Endothelial cell of umbilical vein (primary cell): Measurements from ENCODE around the gene CCR9. TPM values are rescaled to one million over a fixed set of nuclear protein-coding genes. Genes with fewer than 3 reads are reported as not detected.

ENCODE experiments used
- BruUV-seq: library from RNA; stranded (reverse); fragments of 400-500 nt; replicated peaks from 2 replicates; lab custom pipeline; 2021; lab: Mats Ljungman, UMichigan
- CTCF ChIA-PET: fragments of 300-600, 350-600 bp; sonication (Branson Sonifier 250); formaldehyde crosslinking; loops from one replicate; lab custom pipeline; 2021; ENCODE audit warnings: antibody characterized with exemption, inconsistent platforms; lab: Charles Lee
- POLR2A ChIA-PET: fragments of 300-600, 350-600 bp; sonication (Branson Sonifier 250); formaldehyde crosslinking; loops from one replicate; lab custom pipeline; 2021; ENCODE audit warnings: antibody characterized with exemption, inconsistent platforms; lab: Charles Lee
- DNase-seq: peaks from one replicate; pipeline ENCODE4 v3.0.0-alpha.2; 2011; ENCODE audit warnings: low read depth, low spot score
- FAIRE-seq: peaks from 2 replicates; lab custom pipeline; 2011; peaks lifted over from hg19 to GRCh38; lab: Jason Lieb, UNC
- H2AFZ ChIP-seq: 2 replicates; pipeline ENCODE4 v1.6.0; 2012; ENCODE audit warnings: low read depth, low read length, control low read depth, inconsistent platforms
- H3K27ac ChIP-seq: 2 replicates; pipeline ENCODE4 v1.5.1; 2011; ENCODE audit warnings: low read depth, mild to moderate bottlenecking, control low read depth, low read length, moderate library complexity; ENCODE audit not compliant: insufficient read depth
- H3K27me3 ChIP-seq, 2 experiments: 2 replicates each; pipeline versions ENCODE4 v1.6.0 to v1.6.1; 2011; ENCODE audit warnings: low read length in 2 of 2, mixed read lengths in 1 of 2; ENCODE audit not compliant: control insufficient read depth in 2 of 2, insufficient read depth in 2 of 2
- H3K36me3 ChIP-seq, 2 experiments: 2 replicates in 1 of 2; 3 replicates in 1 of 2; pipeline ENCODE4 v1.5.1; 2011; ENCODE audit warnings: low read length in 2 of 2, mild to moderate bottlenecking in 1 of 2, moderate library complexity in 1 of 2; ENCODE audit not compliant: control insufficient read depth in 2 of 2, insufficient read depth in 2 of 2; ENCODE audit errors: extremely low read depth in 1 of 2
- H3K4me1 ChIP-seq: 3 replicates; pipeline ENCODE4 v1.5.1; 2011; ENCODE audit warnings: mild to moderate bottlenecking, low read length; ENCODE audit not compliant: control insufficient read depth, insufficient read depth; ENCODE audit errors: extremely low read depth
- H3K4me2 ChIP-seq: 2 replicates; pipeline ENCODE4 v1.6.1; 2011; ENCODE audit warnings: low read length, control low read depth, mixed read lengths; ENCODE audit not compliant: insufficient read depth
- H3K4me3 ChIP-seq, 3 experiments: fragments of 200-600 bp in 1 of 3; sonication (generic), shearing (Covaris generic) in 1 of 3; replicated peaks in 1 of 3; 2 replicates each; pipeline ENCODE4 v1.5.1; 2011 to 2016; ENCODE audit warnings: control low read depth in 3 of 3, low read length in 3 of 3, mild to moderate bottlenecking in 2 of 3, inconsistent platforms in 1 of 3, low read depth in 1 of 3, moderate library complexity in 1 of 3; ENCODE audit not compliant: insufficient read depth in 1 of 3
- H3K79me2 ChIP-seq: 2 replicates; pipeline ENCODE4 v1.6.0; 2012; ENCODE audit warnings: low read length, inconsistent platforms; ENCODE audit not compliant: control insufficient read depth, insufficient read depth
- H3K9ac ChIP-seq: replicated peaks from 2 replicates; pipeline ENCODE3; 2011; ENCODE audit warnings: low read length, control low read depth; ENCODE audit not compliant: insufficient read depth; ENCODE audit errors: extremely low read depth
- H3K9me1 ChIP-seq: replicated peaks from 3 replicates; pipeline ENCODE4 v1.6.0; 2011; ENCODE audit warnings: mild to moderate bottlenecking, low read length; ENCODE audit not compliant: control insufficient read depth, insufficient read depth; ENCODE audit errors: extremely low read depth
- H3K9me3 ChIP-seq: replicated peaks from 2 replicates; pipeline ENCODE4 v1.5.1; 2012; ENCODE audit warnings: low read length, inconsistent platforms; ENCODE audit not compliant: control insufficient read depth, insufficient read depth
- H4K20me1 ChIP-seq: replicated peaks from 2 replicates; pipeline ENCODE3; 2011; ENCODE audit warnings: mild to moderate bottlenecking, low read length; ENCODE audit not compliant: control insufficient read depth, insufficient read depth; ENCODE audit errors: extremely low read depth
- CTCF ChIP-seq, 2 donors: IDR thresholded peaks; 1 replicate in 1 of 2; 2 replicates in 1 of 2; pipeline ENCODE4 v1.5.1; 2011; ENCODE audit warnings: low read length in 2 of 2, mild to moderate bottlenecking in 2 of 2, moderate library complexity in 2 of 2, control low read depth in 1 of 2, inconsistent platforms in 1 of 2, low read depth in 1 of 2; ENCODE audit not compliant: insufficient read depth in 1 of 2; ENCODE audit errors: extremely low read depth in 1 of 2
- EZH2 ChIP-seq: IDR thresholded peaks from 2 replicates; pipeline ENCODE4 v1.6.1; 2012; ENCODE audit warnings: borderline replicate concordance, low read depth, mild to moderate bottlenecking, moderate library complexity, low read length, inconsistent platforms; ENCODE audit not compliant: severe bottlenecking
- FOS ChIP-seq: IDR thresholded peaks from 2 replicates; pipeline ENCODE4 v1.6.1; 2011; ENCODE audit warnings: mild to moderate bottlenecking, low read length, moderate library complexity, borderline replicate concordance; ENCODE audit not compliant: insufficient read depth
- GATA2 ChIP-seq: IDR thresholded peaks from 2 replicates; pipeline ENCODE4 v1.7.0; 2011; ENCODE audit warnings: low read depth, mild to moderate bottlenecking, moderate library complexity, mixed read lengths, low read length; ENCODE audit not compliant: insufficient read length, insufficient read depth
- JUN ChIP-seq: IDR thresholded peaks from 2 replicates; pipeline ENCODE4 v1.6.1; 2011; ENCODE audit warnings: borderline replicate concordance, low read depth; ENCODE audit not compliant: insufficient read length, insufficient read depth
- MAX ChIP-seq: IDR thresholded peaks from 2 replicates; pipeline ENCODE4 v1.6.1; 2011; ENCODE audit not compliant: insufficient read depth, insufficient read length
- MYC ChIP-seq: IDR thresholded peaks from one replicate; pipeline ENCODE4 v1.6.1; 2011; ENCODE audit warnings: mild to moderate bottlenecking, low read depth, low read length
- POLR2A ChIP-seq: IDR thresholded peaks from 2 replicates; pipeline ENCODE4 v1.6.1; 2012; ENCODE audit warnings: low read depth, mild to moderate bottlenecking, control low read depth, low read length
- POLR2AphosphoS5 ChIP-seq: IDR thresholded peaks from 2 replicates; pipeline ENCODE4 v1.6.1; 2012; ENCODE audit warnings: low read depth, mild to moderate bottlenecking, control low read depth, low read length, moderate library complexity; ENCODE audit not compliant: insufficient read depth
- dilution Hi-C: fragments of 300-500 bp; cut with MboI; formaldehyde crosslinking; loops from one replicate; pipeline ENCODE4 v1.15.0; 2019; ENCODE audit warnings: low sequenced_read_pairs; ENCODE audit not compliant: extremely low pct_ligation_motif_present
- intact Hi-C: fragments of 100-400 bp; cut with micrococcal nuclease; formaldehyde crosslinking; loops from one replicate; pipeline ENCODE4 v1.10.0; 2022
- polyA plus RNA-seq, 4 experiments: library from polyadenylated mRNA; depleted of rRNA in 3 of 4; stranded (reverse) in 3 of 4; unstranded in 1 of 4; fragments of >200 nt; gene quantifications; 2 replicates each; pipeline versions ENCODE4 v1.2.1 to v1.2.3, GENCODE V29; 2011 to 2012; ENCODE audit warnings: missing spikeins in 1 of 4
- total RNA-seq: library from RNA; stranded (reverse); gene quantifications from 2 replicates; pipeline ENCODE4 v1.2.3, GENCODE V29; 2021

CCR9 gene
- total and polyA plus RNA-seq, 2 donors (not counting 3 experiments of a cell fraction or from before 2014, with no cell fraction given) = not detected

- no peak overlapping the region for H3K9ac ChIP-seq
- H3K4me1 ChIP-seq = no peaks in the 10 kb centered on the region
- H3K4me2 ChIP-seq = no peak overlapping the region
- FAIRE-seq (no peak), DNase-seq (no peak)
- H4K20me1 ChIP-seq = no peaks in the 10 kb centered on the region
- CTCF ChIA-PET = no interaction called here
- no peak overlapping the region for H2AFZ ChIP-seq
- BruUV-seq = no TSS peak
- dilution Hi-C loops (no loop called here), intact Hi-C loops (no loop called here)
- H3K4me3 ChIP-seq = no peak overlapping the region
- peaks cover 11 to 12% of the 10 kb centered on the region in 2 experiments for H3K27me3 ChIP-seq
- H3K9me1 ChIP-seq = no peaks in the 10 kb centered on the region
- H3K36me3 ChIP-seq = no peaks in the 10 kb centered on the region
- no peaks in the 10 kb centered on the region for H3K9me3 ChIP-seq
- POLR2A ChIA-PET = no interaction called here
- TF ChIP-seq JUN (no peak), CTCF (IDR thresholded peaks at IDR 0.05; ENCODE audit: extremely low read depth in 1 of 2, insufficient read depth in 1 of 2, low read depth in 1 of 2, low read length in 2 of 2) (no peak), POLR2A (no peak), MYC (no peak), POLR2AphosphoS5 (no peak), EZH2 (no peak), GATA2 (no peak), MAX (no peak), FOS (no peak)
- H3K27ac ChIP-seq = no peak overlapping the region
- no peaks in the 10 kb centered on the region for H3K79me2 ChIP-seq
Observed at GRCh38 chr3:45887759-45888511, 1.6 kb downstream of the CCR9 start.
